GM11168 (cell line): Measurements from ENCODE around the gene NHLRC4.

Source experiments
- in situ Hi-C: fragments of 300-500 bp; cut with MboI; formaldehyde crosslinking; loops from one replicate; pipeline ENCODE4 v1.12.0; 2022; ENCODE audit warnings: low sequenced_read_pairs; ENCODE audit not compliant: unreplicated experiment

NHLRC4 gene

DNA sequence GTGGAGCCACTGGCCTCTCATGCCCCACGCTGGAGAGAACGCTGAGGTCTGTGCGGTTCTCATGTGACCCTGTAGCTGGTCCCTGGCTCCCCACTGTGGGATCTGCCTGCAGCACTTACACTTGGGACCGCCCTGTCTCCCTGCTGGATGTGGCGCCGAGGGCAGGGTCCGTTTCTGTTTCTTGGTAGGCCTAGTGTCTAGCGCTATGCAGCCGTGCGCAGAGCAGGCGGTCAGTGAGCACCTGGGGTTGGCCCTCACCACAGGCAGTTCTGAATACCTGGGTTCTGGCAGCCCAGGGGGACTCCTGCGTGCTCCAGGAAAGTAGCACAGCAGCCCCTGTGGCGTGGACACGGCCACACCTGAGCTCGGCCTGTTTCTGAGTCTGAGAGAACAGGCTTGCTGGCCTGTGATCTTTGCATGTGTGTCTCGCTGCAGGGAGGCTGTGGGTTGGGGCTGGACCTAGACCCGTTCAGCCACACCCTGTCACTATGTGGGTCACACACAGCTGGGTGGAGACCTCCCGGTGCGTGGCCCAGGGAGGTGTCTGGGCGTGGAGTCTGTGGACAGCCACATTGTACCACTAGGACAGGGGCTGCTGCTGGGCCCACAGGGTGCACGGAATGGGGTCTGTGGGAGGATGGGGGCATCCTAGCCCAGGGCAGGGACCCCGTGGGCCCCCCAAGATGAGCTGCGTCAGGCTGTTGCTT is 36.5 kb upstream of the NHLRC4 start:
- in situ Hi-C loops = no loop called here

DNA sequence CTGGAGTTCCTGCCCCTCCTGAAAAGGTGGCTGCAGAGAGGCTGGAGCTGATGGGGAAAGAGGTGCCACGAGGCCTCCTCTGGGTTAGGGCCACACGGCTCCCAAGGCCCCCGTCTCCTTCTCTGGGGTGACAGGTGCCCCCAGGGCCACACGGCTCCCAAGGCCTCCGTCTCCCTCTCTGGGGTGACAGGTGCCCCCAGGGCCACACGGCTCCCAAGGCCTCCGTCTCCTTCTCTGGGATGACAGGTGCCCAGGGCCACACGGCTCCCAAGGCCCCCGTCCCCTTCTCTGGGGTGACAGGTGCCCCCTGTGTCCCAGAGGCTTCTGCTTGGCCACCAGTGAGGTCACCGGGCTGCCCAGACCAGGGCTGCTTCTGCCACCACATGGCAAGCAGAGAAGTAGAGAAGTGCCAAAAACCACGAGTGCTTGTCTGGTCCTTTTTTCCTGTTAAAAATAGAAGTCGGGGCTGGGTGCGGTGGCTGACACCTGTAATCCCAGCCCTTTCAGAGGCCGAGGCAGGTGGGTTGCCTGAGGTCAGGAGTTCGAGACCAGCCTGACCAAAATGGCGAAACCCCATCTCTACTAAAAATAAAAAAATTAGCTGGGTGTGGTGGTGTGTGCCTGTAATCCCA is 35.2 kb upstream of the NHLRC4 start:
- in situ Hi-C loops = no loop called here

DNA sequence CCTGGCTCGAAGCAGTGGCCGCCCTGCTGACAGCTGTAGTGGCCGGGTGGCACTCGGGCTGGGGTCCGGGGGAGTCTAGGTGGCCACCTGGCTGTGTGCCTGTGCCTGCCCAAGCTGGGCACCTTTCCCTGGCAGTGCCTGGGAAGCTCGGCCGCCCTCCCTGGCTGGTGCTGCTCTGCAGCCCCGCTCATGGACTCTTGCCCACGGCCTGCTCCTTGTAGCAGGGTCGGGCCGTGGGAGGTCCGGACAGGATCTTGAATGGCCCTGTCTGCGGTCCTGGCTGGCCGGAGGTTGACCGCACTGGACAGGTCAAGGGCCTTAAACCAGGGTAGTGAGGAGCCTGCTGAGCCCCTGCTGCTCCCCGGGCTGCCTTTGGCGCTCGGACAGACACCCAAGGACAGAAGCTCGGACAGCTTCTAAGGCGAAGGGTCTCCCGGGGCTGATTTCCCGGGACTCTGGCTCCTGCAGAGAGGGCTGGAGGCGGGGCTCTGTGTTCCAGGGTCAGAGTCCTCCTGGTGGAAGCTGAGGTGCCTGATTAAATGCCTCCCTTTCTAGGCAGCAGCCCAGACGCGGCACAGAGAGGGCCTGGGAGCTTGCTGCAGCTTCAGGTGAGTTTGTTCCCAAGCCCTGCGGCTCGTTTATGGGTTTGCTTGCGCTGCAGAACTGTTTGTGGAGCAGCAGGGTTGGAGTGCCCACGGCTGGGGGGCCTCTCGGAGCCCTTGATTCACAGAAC is 33.2 kb upstream of the NHLRC4 start:
- in situ Hi-C loops = no loop called here

DNA sequence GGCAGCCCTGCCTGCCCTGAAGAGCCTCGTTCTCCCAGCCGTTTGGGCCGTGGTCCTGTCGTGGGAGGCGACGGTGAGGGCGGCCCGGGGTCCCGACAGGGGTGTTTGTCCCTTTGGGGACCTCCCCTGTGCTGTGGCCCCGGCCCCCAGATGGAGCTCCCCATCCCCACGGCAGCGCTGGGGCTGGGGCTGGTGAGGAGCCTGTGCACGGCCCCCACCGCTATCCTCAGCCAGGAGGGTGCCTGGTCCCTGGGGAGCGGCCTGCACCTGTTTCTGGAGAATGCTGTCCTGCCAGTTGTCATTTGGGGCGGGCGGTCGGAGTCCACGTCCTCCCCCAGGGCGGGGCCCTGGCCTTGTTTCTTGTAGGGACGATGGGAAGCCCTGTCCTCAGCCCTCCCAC is 32.7 kb upstream of the NHLRC4 start:
- in situ Hi-C loops = no loop called here

DNA sequence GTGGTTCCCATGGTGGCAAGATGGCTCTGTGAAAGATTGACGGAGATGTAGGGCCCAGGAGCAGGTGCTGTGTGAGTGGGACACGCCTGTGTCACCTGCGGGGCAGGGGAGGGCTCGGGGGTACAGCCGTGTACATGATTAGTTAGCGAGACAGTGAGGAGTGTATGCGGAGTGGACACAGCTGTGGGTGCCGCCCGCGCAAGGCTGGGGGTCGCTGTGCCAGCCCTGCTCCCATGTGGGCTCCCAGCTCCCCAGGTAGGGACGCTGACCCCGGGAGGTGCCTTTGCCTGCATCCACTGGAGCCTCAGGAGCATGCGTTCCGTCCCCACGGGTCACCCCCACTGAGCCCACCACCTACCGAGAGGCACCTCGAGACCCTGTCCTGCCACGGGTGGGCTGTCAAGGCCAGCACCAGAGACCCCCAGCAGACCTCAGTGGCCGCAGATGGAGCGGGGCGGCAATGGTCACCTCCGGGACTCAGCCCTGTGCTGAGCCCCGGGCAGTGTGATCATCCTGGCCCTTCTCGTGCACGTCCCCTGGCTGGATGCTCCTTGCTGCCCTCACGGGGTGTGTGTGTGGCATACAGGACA is 31.9 kb upstream of the NHLRC4 start:
- in situ Hi-C loops = no loop called here

DNA sequence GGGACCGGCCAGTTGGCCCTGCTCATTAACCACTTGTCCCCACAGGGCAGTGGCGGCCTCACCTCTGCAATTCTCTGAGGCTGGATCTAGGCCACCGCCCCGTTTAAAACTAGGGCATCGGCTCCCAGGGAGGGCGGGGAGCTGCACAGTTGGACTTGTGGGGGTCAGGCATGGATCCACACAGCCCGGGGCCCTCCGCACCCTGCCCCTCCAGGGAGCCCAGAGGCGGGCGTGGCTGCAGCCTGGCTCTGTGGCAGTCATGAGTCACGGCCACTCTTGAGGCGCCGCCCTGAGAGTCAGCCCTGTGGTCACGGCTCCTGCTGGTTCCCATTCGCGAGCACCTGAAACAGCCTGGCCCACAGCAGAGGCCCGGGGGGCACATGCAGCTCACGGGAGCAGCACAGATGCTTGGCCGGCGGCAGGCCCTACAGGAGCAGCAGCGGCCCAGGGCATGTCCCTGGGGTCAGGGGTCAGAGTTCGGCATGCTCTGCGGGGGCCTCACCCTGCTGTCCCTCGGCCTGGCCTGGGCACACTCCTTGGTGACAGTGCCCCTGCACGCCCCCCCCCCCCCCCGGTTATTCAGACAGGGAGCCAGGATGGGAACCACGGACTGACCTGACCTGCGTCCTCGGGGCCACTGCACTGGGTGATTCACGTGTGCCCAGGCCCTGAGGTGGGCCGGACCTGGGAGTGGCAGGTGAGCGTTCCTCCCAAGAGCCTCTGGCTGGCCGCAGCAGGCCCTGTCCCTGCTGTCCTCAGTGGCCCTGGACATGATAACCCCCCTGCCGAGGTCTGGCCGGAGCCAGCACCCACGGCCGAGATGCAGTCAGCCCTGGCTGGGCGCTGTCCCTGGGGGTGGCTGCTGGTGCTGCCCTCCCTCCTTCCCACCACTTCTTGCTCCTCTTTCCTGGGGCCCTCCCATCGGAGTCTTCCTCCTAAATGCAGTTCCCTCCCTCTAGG is 31.1 kb upstream of the NHLRC4 start:
- in situ Hi-C loops = no loop called here

DNA sequence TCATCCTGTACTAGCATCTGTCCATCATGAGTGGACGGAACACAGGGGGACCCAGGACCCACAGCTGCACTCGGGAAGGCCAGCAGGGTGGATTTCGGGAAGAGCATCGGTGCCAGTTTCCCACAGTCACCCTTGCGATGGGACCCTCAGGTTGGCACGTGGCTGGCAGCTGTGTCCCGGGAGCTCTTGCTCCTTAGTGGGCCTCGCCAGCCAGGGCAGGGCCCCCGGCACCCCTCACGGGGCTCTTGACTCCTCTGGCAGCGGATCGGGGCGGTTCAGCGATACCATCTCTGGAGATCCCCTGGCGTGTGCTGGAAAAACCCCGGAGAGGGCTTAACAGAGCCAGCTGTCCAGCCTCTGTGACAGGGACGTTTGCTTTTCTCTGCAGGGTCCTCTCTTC is 30.1 kb upstream of the NHLRC4 start:
- in situ Hi-C loops = no loop called here

DNA sequence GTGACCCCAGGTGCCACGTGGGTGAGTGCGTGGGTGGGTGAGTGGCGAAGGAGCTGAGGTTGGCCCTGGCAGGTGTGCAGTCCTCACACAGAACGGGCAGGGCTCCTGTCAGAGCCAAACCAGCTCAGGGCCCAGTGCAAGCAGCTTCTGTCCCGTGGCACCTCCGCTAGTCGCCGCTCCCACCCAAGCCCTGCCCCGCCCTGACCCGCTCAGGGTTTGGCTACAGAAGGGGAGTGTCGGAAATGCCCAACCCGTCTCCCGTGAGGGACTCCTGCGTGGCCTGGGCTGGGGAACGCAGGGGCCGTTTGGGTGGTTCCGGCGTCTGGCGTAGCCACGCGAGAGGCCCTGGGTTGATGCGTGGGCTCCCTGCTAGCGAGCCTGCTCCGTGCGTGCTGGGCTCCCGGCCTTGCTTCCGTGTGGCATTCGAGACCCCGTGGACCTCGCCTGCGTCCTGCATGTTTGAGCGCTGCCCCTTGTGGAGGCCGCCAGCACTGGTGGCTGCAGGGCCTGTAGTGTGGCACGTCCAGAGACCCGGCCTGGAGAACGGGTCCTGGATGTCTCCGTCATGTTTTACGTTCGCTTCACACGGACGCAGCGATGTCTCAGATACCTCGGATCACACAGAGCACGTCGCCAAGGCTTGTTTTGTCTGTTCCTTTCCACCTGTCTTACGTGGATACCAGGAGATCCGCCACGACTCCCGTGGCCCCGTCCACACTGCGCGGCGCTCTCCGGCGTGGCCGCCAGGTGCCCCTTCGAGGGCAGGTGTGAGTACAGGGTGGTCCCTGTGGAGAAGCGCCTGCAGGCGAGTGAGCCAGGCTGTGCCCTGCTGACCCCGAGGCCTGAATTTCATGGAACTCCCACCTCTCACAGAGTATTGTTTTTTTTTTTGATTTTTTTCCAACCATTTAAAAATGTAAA is 29.1 kb upstream of the NHLRC4 start:
- in situ Hi-C loops = no loop called here

DNA sequence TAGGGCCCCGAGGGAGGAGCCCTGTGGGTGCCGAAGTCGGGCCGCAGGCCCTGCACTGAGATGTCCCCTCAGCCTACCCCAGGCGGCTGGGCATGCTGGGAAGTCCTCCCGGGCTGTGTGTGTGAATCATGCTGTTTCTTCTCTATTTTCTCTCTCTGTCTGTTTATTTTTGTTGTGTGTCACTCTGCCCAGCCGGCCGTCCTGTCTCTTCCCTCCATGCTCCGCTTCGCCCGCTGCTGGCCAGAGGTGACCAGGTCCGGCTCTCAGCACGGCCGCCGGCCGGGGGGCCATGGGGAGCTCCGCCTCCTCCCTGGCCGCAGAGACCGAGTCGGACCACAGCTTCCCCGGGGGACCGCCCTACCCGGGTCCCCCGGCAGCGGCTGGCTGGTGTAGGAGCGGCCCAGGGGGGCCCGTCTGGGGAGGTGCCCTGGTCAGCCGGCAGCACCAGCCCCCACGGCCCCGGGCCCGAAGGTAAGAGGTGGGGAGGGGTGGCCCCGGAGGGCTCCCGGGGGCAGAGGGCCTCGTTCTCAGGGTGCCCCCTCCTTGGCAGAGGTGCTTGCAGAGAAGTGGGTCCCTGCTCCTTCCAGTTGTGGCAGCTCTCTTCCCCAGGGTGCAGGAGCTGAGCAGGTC is 26.8 kb upstream of the NHLRC4 start:
- in situ Hi-C loops = no loop called here

DNA sequence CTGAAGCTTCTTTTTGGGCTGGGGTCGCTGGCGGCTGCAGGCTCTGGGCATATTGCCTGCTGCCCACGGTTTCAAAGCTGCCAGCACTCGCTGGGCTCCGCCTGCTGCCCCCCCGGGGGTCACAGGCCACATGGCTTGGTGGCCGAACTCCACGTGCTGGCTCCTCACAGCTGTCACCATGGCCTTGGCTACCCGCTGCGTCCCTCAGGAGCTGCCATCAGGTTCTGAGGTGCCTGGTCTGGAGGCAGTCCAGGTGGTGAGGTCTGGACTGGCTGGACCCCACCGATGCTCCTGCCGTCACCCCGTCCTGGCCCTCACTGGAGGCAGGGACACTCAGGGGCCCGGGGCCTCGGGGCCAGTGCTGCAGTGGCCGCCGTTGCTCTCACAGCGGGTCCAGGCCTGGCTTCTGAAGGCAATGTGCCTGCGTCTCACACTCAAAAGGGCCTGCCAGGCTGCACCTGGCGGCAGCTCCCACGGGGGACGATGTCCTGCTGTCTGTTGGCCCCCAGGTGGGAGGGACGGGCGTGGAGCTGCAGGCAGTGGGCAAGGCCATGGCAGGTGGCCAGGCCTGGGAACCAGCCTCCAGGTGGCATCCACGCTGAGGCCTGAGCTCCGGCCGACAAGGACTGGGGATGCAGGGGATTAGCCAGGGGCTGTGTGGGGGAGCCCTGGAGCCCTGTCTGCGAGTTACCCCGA is 26.0 kb upstream of the NHLRC4 start:
- in situ Hi-C loops = no loop called here

DNA sequence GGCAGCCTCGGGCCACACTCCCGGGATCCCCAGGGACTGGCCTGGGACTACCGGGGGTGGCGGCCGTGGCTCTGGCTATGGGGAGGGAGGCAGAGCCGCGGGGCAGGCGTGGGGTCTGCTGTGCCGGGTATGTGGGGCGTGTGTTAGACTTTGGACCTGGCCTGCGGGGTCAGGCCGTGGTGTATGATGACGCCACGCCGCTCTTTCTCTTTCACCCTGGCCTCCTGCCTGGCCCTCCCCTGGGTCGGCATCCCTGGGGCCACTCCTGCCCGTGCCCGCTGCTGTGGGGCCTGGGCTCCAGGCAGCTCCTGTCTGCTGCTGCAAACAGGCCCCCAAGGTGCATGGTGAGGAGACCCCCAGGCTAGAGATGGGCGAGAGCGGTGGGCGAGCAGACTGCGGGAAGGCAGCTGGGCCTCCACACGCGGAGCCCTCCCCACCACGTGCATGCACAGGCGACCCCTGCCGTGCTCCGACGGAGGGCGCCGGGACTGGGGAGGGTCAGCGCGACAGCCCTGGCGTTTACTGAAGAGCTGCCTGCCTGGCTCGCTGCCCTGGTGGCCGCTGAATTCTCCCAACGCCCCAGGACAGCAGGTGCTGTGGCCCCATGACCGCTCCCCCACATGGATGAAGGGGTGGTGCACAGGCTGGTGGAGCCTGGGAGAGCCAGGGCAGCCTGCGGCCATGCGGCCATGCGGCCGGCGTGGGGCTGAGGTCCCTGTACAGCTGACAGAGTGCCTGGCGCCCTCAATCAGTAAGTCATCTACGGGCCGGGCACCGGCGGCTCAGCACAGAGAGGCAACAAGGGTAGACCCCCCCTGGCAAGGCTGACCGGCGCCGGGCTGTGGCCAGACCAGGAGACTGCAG is 23.3 kb upstream of the NHLRC4 start:
- in situ Hi-C loops = no loop called here

DNA sequence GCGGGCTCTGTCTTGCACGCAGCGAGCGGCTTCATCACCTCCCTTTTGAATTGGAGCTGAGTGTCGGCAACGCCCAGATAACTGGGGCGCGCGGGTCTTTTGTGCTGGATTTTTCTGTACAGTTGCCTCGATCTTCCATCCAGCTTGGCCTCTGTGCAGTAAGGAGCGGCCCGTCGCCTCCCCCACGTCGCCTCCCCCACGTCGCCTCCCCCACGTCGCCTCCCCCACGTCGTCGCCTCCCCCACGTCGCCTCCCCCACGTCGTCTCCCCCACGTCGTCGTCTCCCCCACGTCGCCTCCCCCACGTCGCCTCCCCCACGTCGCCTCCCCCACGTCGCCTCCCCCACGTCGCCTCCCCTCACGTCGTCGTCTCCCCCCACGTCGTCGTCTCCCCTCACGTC is 22.3 kb upstream of the NHLRC4 start:
- in situ Hi-C loops = no loop called here

DNA sequence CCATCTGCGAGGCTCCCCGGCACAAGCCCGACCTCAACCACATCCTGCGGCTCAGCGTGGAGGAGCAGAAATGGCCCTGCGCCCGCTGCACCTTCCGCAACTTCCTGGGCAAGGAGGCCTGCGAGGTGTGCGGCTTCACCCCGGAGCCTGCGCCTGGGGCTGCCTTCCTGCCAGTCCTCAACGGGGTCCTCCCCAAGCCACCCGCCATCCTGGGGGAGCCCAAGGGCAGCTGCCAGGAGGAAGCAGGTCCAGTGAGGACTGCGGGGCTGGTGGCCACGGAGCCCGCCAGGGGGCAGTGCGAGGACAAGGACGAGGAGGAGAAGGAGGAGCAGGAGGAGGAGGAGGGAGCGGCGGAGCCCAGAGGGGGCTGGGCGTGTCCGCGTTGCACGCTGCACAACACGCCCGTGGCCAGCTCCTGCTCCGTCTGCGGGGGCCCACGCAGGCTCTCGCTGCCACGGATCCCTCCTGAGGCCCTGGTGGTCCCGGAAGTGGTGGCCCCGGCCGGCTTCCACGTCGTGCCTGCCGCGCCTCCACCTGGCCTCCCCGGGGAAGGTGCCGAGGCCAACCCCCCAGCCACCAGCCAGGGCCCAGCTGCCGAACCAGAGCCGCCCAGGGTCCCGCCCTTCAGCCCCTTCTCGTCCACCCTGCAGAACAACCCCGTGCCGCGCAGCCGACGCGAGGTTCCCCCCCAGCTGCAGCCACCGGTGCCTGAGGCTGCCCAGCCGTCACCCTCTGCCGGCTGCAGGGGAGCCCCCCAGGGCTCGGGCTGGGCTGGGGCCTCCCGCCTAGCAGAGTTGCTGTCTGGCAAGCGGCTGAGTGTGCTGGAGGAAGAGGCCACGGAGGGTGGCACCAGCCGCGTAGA is 19.7 kb upstream of the NHLRC4 start:
- in situ Hi-C loops = no loop called here

DNA sequence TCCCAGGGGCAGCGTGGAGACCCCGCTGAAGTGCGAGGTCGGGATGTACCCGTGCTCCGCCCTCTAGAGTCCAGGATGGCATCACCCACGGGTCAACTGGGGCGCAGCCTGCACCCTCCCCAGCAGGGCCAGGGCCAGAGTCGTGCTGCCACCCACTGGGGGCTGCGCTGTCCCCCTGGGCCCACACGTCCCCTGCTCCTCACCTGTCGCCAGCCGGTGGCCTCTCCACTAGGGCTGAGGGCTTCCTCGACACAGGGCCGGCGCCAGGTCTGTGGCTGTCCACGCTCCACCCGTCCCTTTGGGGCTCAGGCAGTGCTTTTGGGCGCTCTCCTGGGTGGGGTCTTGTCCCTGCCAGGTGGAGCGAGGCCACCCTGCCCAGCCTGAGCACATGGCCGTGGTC is 18.2 kb upstream of the NHLRC4 start:
- in situ Hi-C loops = no loop called here

DNA sequence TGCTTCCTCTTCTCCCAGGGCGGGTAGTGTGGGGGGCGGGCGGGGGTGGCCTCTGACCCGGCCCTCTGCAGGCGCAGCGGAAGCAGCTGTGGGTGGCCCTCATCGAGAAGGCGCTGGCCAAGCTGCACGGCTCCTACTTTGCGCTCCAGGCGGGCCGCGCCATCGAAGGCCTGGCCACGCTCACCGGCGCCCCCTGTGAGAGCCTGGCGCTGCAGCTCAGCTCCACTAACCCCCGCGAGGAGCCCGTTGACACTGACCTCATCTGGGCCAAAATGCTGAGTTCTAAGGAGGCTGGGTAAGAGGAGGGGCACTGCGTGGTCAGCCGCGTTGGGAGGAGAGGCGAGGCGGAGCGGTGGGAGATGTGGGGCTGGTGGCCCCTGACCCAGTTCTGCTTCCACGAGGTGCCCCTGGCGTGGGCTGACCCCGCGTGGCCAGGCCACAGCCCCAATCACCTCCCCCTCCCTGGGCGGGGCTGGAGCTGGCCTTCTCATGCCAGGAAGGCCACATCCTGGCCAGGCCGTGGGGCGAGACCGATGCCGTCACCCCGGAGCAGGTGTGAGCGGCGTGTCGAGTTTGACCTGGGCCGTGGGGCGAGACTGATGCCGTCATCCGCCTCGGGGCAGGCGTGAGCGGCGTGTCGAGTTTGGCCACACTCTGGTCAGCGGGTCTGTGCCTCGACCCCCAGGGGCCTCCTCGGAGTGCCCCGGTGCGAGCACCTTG is 17.1 kb upstream of the NHLRC4 start:
- in situ Hi-C loops = no loop called here

DNA sequence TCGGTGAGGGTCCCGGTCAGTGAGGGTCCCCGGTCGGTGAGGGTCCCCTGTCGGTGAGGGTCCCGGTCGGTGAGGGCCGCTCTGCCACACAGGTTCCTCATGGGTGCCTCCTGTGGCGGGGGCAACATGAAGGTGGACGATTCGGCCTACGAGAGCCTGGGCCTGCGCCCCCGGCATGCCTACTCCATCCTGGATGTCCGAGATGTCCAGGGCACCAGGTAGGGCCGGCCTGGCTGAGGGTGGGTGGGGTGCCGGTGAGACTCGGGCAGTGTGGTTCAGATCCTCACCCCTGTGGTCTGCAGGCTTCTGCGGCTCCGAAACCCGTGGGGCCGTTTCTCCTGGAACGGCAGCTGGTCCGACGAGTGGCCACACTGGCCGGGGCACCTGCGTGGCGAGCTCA is 15.6 kb upstream of the NHLRC4 start:
- in situ Hi-C loops = no loop called here
